ENCODE data around the gene BTNL2. TPM values are rescaled to one million over a fixed set of nuclear protein-coding genes. Genes with fewer than 3 reads are reported as not detected.

Gene BTNL2
- total RNA-seq, 1 donor from 2014 or later, result not detected

GRCh38 chr6:32413427-32414047 is 6.6 kb upstream of the BTNL2 start:
- Mint-ChIP-seq H3K4me3 (ENCODE audit: unreplicated experiment) (no peak overlapping the region), H3K9me3 (ENCODE audit: unreplicated experiment) (no peaks in the 10 kb centered on the region), H3K4me1 (ENCODE audit: low read depth, unreplicated experiment) (peaks cover 4% of the 10 kb centered on the region), H3K27ac (ENCODE audit: unreplicated experiment) (no peak overlapping the region), H3K27me3 (ENCODE audit: low read depth, unreplicated experiment) (peaks cover 40% of the 10 kb centered on the region), H3K36me3 (ENCODE audit: low read depth, unreplicated experiment) (no peaks in the 10 kb centered on the region)
- Histone ChIP-seq H3K79me2 (ENCODE audit: insufficient read depth, low read length) (no peaks in the 10 kb centered on the region), H3K4me1 (ENCODE audit: insufficient read depth, low read length) (peaks cover 11% of the 10 kb centered on the region), H3K9ac (ENCODE audit: low read length) (no peak overlapping the region), H3K36me3 (ENCODE audit: insufficient read depth, low read length) (no peaks in the 10 kb centered on the region), H3K9me3 (ENCODE audit: insufficient read depth, low read depth, low read length) (no peaks in the 10 kb centered on the region), H3K4me2 (ENCODE audit: low read length) (no peak overlapping the region), H3K27ac (ENCODE audit: low read depth, low read length) (no peak overlapping the region), H2AFZ (ENCODE audit: low read depth, low read length) (no peak overlapping the region), H4K20me1 (ENCODE audit: insufficient read depth, low read length) (no peaks in the 10 kb centered on the region), H3K4me3 (ENCODE audit: insufficient read depth, low read depth, low read length) (no peak overlapping the region), H3K27me3 (ENCODE audit: insufficient read depth, low read length) (peaks cover 12% of the 10 kb centered on the region)
- TF ChIP-seq EZH2 (IDR thresholded peaks at IDR 0.05; ENCODE audit: insufficient read depth, low read length) (no peak), CTCF (IDR thresholded peaks at IDR 0.05; ENCODE audit: insufficient read depth, low read depth, low read length) (peak; percentile 89)
- DNase-seq (ENCODE audit: low read depth) (peak; percentile 30), FAIRE-seq (peak; percentile 47)

DNA sequence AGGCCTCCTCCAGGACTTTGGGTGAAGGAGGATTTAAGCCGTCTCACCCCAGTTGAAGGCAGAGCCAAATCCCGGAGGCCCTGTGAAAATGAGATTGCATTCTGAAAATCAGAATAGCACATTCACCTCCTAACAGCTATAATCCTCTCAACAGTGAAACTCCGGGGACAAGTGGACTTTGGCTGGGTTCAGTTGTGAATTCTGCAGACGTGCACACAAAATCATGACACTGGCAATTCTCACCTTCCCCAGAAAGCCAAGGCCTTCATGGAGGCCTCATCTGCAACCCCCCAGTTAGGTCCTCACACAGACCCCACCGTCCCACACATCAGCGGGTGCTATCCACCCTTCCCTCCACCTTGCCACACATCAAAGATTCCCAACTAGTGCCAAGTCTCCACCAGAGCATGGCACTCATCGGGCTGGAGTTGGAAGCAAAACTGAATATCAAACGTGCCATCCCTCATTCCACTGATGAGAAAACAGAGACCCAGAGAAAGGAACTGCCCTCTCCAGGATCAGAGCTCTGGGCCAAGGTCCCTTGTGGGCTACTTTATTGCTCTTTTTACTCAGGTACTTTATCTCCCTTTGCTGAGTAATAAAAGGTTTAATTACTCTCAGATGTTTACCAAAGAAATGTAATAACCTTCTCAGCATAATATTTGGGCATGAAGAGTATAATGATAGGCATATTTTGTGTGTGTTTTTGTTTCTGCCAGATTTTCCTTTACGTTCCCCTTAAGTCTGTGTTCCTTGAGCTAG is 4.8 kb upstream of the BTNL2 start:
- Mint-ChIP-seq H3K4me1 (ENCODE audit: low read depth, unreplicated experiment) (peaks cover 4% of the 10 kb centered on the region), H3K27ac (ENCODE audit: unreplicated experiment) (no peak overlapping the region), H3K27me3 (ENCODE audit: low read depth, unreplicated experiment) (peaks cover 50% of the 10 kb centered on the region), H3K4me3 (ENCODE audit: unreplicated experiment) (no peak overlapping the region), H3K36me3 (ENCODE audit: low read depth, unreplicated experiment) (no peaks in the 10 kb centered on the region), H3K9me3 (ENCODE audit: unreplicated experiment) (no peaks in the 10 kb centered on the region)
- DNase-seq (ENCODE audit: low read depth), result no peak
- no peak for FAIRE-seq
- H3K4me2 ChIP-seq (ENCODE audit: low read length), result no peak overlapping the region
- no peaks in the 10 kb centered on the region for H3K79me2 ChIP-seq (ENCODE audit: insufficient read depth, low read length)
- H3K4me3 ChIP-seq (ENCODE audit: insufficient read depth, low read depth, low read length), result no peak overlapping the region
- no peak overlapping the region for H3K9ac ChIP-seq (ENCODE audit: low read length)
- H3K27ac ChIP-seq (ENCODE audit: low read depth, low read length), result no peak overlapping the region
- H2AFZ ChIP-seq (ENCODE audit: low read depth, low read length), result no peak overlapping the region
- H3K36me3 ChIP-seq (ENCODE audit: insufficient read depth, low read length), result no peaks in the 10 kb centered on the region
- no peak for TF ChIP-seq CTCF (IDR thresholded peaks at IDR 0.05; ENCODE audit: insufficient read depth, low read depth, low read length)
- TF ChIP-seq EZH2 (IDR thresholded peaks at IDR 0.05; ENCODE audit: insufficient read depth, low read length), result no peak
- H3K27me3 ChIP-seq (ENCODE audit: insufficient read depth, low read length), result peaks cover 18% of the 10 kb centered on the region
- H4K20me1 ChIP-seq (ENCODE audit: insufficient read depth, low read length), result no peaks in the 10 kb centered on the region
- H3K9me3 ChIP-seq (ENCODE audit: insufficient read depth, low read depth, low read length), result no peaks in the 10 kb centered on the region
- H3K4me1 ChIP-seq (ENCODE audit: insufficient read depth, low read length), result peaks cover 11% of the 10 kb centered on the region

DNA sequence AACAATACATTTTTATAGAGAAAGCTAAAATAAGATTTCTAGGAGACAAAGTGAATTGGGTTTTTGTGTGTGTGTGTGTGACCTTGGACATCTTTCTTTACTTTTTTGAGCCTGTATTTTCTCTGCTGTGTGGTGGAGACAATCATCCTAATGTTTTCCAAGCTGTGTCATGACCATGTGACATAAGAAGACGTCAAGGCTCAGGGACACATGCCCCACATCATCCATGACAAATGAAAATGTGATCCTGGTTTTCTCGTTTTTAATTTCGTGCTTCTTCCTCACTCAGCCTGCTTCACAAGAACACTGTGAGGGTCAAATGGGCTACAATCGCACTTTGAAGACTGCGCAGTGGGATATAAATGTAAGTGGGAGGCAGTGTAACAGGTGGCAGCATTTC is 3.9 kb upstream of the BTNL2 start:
- Histone ChIP-seq H3K9me3 (ENCODE audit: insufficient read depth, low read depth, low read length) (no peaks in the 10 kb centered on the region), H3K4me2 (ENCODE audit: low read length) (no peak overlapping the region), H3K36me3 (ENCODE audit: insufficient read depth, low read length) (no peaks in the 10 kb centered on the region), H3K79me2 (ENCODE audit: insufficient read depth, low read length) (no peaks in the 10 kb centered on the region), H3K9ac (ENCODE audit: low read length) (no peak overlapping the region), H3K4me3 (ENCODE audit: insufficient read depth, low read depth, low read length) (no peak overlapping the region), H3K4me1 (ENCODE audit: insufficient read depth, low read length) (peaks cover 5% of the 10 kb centered on the region), H3K27me3 (ENCODE audit: insufficient read depth, low read length) (peaks cover 20% of the 10 kb centered on the region), H4K20me1 (ENCODE audit: insufficient read depth, low read length) (no peaks in the 10 kb centered on the region), H3K27ac (ENCODE audit: low read depth, low read length) (no peak overlapping the region), H2AFZ (ENCODE audit: low read depth, low read length) (no peak overlapping the region)
- H3K4me1 Mint-ChIP-seq (ENCODE audit: low read depth, unreplicated experiment), result peaks cover 4% of the 10 kb centered on the region
- H3K9me3 Mint-ChIP-seq (ENCODE audit: unreplicated experiment), result no peaks in the 10 kb centered on the region
- H3K4me3 Mint-ChIP-seq (ENCODE audit: unreplicated experiment), result no peak overlapping the region
- TF ChIP-seq EZH2 (IDR thresholded peaks at IDR 0.05; ENCODE audit: insufficient read depth, low read length) (no peak), CTCF (IDR thresholded peaks at IDR 0.05; ENCODE audit: insufficient read depth, low read depth, low read length) (no peak)
- H3K27ac Mint-ChIP-seq (ENCODE audit: unreplicated experiment), result no peak overlapping the region
- H3K36me3 Mint-ChIP-seq (ENCODE audit: low read depth, unreplicated experiment), result no peaks in the 10 kb centered on the region
- DNase-seq (ENCODE audit: low read depth) (no peak), FAIRE-seq (no peak)
- H3K27me3 Mint-ChIP-seq (ENCODE audit: low read depth, unreplicated experiment), result peaks cover 50% of the 10 kb centered on the region
